Mammary epithelial cell (primary cell): ENCODE measurements around the gene COQ10B.

Source experiments
- EZH2 ChIP-seq: IDR thresholded peaks from 2 replicates; pipeline ENCODE4 v1.6.1; 2012; ENCODE audit warnings: low read length, inconsistent platforms, borderline replicate concordance
- TF ChIP-seq, protein P1 (sequence below), 2 donors: IDR thresholded peaks in 1 of 2; conservative IDR thresholded peaks in 1 of 2; 2 replicates each; pipeline ENCODE4 v1.5.1; 2011 to 2012; ENCODE audit warnings: inconsistent platforms in 2 of 2, low read length in 2 of 2, mild to moderate bottlenecking in 2 of 2, control low read depth in 1 of 2, low read depth in 1 of 2; ENCODE audit not compliant: insufficient read depth in 1 of 2; ENCODE audit errors: extremely low read depth in 1 of 2

DNA sequence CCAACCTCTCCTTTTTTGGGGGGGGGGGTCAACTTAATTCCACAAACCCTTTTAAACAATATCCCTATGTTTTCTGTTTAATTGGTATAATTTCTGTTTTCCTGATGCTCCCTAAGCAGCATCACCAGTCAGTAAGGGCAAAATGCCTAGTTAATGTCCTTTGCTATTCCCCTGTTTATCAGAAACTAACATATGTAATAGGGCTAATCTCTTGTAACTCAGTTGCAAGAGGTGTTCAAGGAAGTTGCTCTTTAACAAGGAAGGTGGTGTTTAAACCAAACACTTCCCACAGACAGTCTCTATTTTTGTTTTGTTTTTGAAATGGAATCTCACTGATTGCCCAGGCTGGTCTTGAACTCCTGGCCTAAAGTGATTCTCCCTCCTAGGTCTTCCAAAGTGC is 6.5 kb upstream of the COQ10B start:
- TF ChIP-seq, protein P1, sequence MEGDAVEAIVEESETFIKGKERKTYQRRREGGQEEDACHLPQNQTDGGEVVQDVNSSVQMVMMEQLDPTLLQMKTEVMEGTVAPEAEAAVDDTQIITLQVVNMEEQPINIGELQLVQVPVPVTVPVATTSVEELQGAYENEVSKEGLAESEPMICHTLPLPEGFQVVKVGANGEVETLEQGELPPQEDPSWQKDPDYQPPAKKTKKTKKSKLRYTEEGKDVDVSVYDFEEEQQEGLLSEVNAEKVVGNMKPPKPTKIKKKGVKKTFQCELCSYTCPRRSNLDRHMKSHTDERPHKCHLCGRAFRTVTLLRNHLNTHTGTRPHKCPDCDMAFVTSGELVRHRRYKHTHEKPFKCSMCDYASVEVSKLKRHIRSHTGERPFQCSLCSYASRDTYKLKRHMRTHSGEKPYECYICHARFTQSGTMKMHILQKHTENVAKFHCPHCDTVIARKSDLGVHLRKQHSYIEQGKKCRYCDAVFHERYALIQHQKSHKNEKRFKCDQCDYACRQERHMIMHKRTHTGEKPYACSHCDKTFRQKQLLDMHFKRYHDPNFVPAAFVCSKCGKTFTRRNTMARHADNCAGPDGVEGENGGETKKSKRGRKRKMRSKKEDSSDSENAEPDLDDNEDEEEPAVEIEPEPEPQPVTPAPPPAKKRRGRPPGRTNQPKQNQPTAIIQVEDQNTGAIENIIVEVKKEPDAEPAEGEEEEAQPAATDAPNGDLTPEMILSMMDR (conservative IDR thresholded peaks at IDR 0.05 in 1 of 2, IDR thresholded peaks at IDR 0.05 in 1 of 2; ENCODE audit: extremely low read depth in 1 of 2, insufficient read depth in 1 of 2, low read depth in 1 of 2, low read length in 2 of 2), result no peak
- no peak for TF ChIP-seq EZH2
